Effector memory CD8-positive, alpha-beta T cell (primary cell): ENCODE results near the gene RPP21.

Source experiments
- ATAC-seq: fragments of 150-1000 bp; cut with Tn5 transposase; replicated peaks from 2 replicates; pipeline ENCODE4 v1.10.0; 2021; ENCODE audit warnings: mild to moderate bottlenecking, moderate library complexity
- DNase-seq, 3 experiments: peaks; one replicate each; pipeline ENCODE4 v3.0.0; 2021
- H3K27ac Mint-ChIP-seq, 2 donors: one replicate each; pipeline ENCODE4 v1.8.0; 2022; ENCODE audit warnings: mild to moderate bottlenecking in 2 of 2, mixed read lengths in 2 of 2, moderate library complexity in 2 of 2
- H3K27me3 Mint-ChIP-seq, 2 donors: one replicate each; pipeline ENCODE4 v1.8.0; 2022; ENCODE audit warnings: mixed read lengths in 2 of 2
- H3K36me3 Mint-ChIP-seq: one replicate; pipeline ENCODE4 v1.8.0; 2022; ENCODE audit warnings: mild to moderate bottlenecking, moderate library complexity, mixed read lengths; ENCODE audit not compliant: insufficient read depth
- H3K4me1 Mint-ChIP-seq, 2 donors: one replicate each; pipeline ENCODE4 v1.8.0; 2022; ENCODE audit warnings: low read depth in 2 of 2, mixed read lengths in 2 of 2
- H3K4me3 Mint-ChIP-seq, 2 donors: one replicate each; pipeline ENCODE4 v1.8.0; 2022; ENCODE audit warnings: mild to moderate bottlenecking in 2 of 2, mixed read lengths in 2 of 2, moderate library complexity in 2 of 2
- H3K9me3 Mint-ChIP-seq, 2 donors: one replicate each; pipeline ENCODE4 v1.8.0; 2022; ENCODE audit warnings: mixed read lengths in 2 of 2

The RPP21 gene

DNA sequence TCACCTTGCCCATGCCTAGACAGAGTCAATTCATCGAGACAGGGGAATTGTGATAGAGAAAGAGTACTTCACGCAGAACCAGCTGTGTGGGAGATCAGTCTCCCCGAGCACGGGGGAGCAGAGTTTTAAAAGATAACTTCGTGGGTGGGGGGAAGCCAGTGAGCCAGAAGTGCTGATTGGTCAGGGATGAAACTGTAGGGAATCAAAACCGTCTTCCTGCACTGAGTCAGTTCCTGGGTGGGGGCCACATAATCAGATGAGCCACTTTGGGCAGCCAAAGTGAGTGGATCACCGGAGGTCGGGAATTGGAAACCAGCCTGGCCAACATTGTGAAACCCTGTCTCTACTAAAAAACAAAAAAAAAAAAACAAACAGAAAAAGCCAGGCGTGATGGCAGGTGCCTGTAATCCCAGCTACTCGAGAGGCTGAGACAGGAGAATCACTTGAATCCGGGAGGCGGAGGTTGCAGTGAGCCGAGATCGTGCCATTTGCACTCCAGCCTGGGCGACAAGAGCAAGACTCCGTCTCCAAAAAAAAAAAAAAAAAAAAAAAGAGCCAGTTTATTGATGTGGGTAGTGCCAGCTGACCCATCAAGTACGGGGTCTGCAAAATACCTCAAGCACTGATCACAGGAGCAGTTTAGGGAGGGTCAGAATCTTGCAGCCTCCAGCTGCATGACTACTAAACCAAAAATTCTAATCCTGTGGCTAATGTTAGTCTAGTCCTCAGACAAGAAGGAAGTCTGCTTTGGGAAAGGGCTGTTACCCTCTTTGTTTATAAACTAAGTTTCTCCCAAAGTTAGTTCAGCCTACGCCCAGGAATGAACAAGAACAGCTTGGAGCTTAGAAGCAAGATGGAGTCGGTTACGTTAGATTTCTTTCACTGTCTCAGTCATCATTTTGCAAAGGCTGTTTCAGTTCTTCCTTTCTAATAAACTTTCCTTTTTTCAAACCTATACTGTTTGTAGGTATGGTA, 22.1 kb upstream of the RPP21 start:
- H3K36me3 Mint-ChIP-seq, result peaks cover 45% of the 10 kb centered on the region

DNA sequence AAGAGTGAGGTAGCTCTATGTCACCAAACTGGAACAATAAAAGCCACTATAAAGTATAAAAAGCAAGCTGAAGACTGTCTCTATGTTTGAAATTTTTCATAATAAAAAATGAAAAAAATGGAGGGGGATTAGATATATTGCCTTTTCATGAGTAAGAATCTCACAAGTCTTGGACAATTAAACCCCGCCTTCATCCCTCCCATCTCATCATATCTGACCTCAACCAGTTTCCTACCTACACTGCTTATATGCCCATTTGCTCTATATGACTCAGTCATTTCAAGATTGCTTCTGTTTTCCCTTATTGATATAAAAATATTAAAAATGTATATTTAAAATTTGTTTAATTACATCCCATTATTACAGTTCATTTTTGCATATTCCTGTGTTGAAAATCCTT, 21.1 kb upstream of the RPP21 start:
- DNase-seq (no peak), ATAC-seq (no peak)
- Mint-ChIP-seq H3K4me1 (peaks cover 54 to 70% of the 10 kb centered on the region in 2 donors), H3K9me3 (no peaks in the 10 kb centered on the region), H3K4me3 (peak overlapping the region; percentile 17 to 82), H3K27ac (peak overlapping the region in 1 of 2 donors; percentile 93), H3K36me3 (peaks cover 42% of the 10 kb centered on the region), H3K27me3 (no peaks in the 10 kb centered on the region)

More for the DNA sequence above, 22.1 kb upstream of the RPP21 start:
- DNase-seq (no peak), ATAC-seq (no peak)
- peak overlapping the region; percentile 65 to 82 for H3K4me3 Mint-ChIP-seq
- peaks cover 62 to 77% of the 10 kb centered on the region in 2 donors for H3K4me1 Mint-ChIP-seq
- H3K9me3 Mint-ChIP-seq, result no peaks in the 10 kb centered on the region
- H3K27ac Mint-ChIP-seq, result peak overlapping the region; percentile 79 to 93
- H3K27me3 Mint-ChIP-seq, result no peaks in the 10 kb centered on the region

DNA sequence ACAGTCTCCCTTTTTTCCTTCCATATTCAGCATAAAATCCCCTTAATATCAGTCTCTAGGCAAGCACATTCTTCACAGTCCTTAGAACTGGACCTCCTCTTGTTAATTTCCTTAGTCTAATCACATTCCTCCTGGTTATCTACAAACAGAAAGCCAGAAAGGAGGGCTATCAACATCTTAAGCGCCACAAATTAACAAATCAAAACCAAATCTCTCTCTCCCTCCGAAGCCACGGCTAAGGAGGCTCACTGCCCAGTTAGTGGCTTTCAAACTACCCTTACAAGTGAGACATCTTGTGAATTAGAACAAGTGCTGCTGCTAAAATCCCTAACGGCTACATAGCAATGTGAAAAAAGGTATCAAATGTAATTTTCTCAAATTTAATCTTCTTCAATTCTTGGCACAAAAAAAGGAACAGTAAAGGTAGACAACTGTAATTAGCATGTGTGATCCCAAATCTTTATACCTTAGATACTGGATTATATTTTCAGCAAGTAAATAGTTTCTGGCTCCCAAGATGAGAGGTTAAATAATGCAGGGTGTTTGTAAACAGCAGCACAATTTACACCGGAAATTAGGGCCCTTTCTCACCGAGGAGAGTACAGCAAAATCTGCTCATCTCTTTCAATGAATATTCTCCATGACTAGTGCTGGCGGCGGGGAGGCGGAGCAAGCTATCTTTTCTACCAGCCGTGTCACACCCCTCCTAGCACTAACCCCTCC, 19.6 kb upstream of the RPP21 start:
- peak in 1 of 3 experiments; percentile 82 for DNase-seq
- Mint-ChIP-seq H3K4me1 (peaks cover 46 to 59% of the 10 kb centered on the region in 2 donors), H3K36me3 (peaks cover 52% of the 10 kb centered on the region), H3K9me3 (no peaks in the 10 kb centered on the region), H3K27me3 (no peaks in the 10 kb centered on the region), H3K27ac (peak overlapping the region; percentile 97 to 99), H3K4me3 (peak overlapping the region; percentile 82 to 94)
- ATAC-seq, result no peak

DNA sequence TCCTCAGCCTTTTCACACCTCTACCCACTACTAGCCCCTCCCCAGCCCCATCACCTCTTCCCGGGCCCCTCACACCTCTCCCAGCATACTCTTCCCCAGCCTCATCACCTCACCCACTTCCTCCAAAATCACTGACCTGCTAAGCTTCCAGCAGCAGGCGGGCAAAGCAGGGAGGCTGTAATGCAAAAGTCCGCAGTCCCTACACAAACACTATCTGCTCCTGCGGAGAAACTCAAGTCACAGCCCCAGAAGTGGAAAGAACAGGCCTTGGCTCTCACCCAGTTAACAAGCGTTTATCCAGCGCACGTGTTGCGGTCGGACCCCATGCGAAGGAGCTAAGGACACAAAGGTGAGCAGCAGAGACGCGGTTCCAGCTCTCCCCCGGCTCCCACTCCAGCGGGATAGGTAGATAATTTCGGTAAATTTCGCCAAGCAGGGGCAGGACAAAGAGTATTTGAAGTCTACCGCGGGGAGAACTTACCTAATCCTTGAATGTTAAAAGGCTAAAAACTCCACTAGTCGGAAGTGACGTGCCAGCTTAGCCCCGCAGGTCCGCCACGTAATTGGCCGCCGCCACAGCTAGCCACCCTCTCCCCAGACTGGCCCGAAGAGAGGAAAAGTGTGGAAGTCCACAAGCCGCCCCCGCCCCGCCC, 19.0 kb upstream of the RPP21 start:
- ATAC-seq, result peak; percentile 65
- H3K27me3 Mint-ChIP-seq, result no peaks in the 10 kb centered on the region
- peaks cover 43 to 53% of the 10 kb centered on the region in 2 donors for H3K4me1 Mint-ChIP-seq
- no peaks in the 10 kb centered on the region for H3K9me3 Mint-ChIP-seq
- peak; percentile 68 to 86 (median 86) for DNase-seq
- H3K4me3 Mint-ChIP-seq, result peak overlapping the region; percentile 82 to 94
- peak overlapping the region; percentile 97 to 99 for H3K27ac Mint-ChIP-seq
- H3K36me3 Mint-ChIP-seq, result peaks cover 58% of the 10 kb centered on the region

DNA sequence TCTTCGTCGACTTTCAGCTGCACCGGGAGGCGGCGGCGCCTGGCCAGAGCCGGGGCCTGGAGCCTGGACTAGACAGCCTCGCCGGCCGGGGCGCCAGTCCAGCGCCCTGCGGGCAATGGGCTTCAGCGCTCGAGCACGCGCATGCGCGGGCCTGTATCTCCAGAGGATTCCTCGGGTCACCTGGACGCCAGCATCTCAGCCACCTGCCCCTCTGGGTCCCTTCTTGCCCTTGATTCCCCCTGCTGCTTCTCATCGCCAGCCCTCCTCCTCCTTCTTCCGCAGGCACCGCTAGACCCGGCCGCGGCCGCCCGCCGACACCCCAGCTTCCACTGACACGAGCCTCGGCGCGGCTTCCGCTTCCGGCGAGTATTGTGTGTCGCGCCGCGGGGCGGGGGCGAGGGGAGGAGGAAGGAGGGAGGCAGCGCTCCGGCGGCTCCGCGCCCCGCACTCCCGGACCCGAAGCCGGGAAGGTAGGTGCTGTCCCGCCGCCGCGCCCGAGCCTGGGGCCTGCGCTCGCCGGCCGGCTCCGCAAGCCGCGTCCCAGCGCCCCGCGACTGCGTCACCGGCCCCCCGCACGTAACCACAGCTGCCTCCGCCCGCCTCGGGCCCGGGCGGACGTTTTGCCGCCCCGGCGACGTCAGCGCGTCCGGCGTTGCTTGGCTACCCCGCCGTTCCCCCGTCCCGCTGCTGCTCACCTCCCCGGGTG, 18.3 kb upstream of the RPP21 start, which contains the start of gene TRIM39:
TSS of gene TRIM39 (plus strand) at position 402 of the 706 bp plus-strand sequence. CDS start 2,391 bp downstream, outside the sequence.
- peaks cover 64% of the 10 kb centered on the region for H3K36me3 Mint-ChIP-seq
- peak within 1 kb of the TSS; percentile 82 to 94 for H3K4me3 Mint-ChIP-seq
- peak within 1 kb of the TSS; percentile 97 to 99 for H3K27ac Mint-ChIP-seq
- ATAC-seq (peak; percentile 60), DNase-seq (peak; percentile 87 to 88 (median 88))
- no peaks in the 10 kb centered on the region for H3K9me3 Mint-ChIP-seq
- no peaks in the 10 kb centered on the region for H3K27me3 Mint-ChIP-seq
- peaks cover 41 to 48% of the 10 kb centered on the region in 2 donors for H3K4me1 Mint-ChIP-seq

DNA sequence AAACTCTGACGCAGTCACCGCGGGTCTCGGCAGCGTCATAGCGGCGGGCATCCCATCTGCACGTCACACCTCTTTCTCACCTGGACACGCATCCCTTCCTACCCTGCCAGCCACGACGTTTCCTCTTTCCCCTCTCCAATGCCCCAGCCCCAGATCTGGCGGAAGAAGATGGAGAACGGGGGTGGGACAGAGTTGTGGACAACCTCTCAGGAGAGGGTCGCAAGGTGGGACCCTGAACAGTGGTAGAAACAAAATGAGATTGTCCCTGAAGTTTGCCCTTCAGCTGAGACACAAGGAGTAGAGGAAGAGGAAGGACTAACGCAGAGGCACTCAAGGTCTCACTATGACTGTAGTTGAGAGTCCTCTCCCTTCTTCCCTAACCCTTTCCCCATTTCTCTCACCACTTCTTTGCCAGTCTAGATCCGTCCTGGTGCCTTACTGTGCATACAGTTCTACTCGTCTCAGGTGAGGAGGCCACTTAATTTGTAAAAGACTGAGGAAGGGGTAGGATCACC, 17.7 kb upstream of the RPP21 start:
- ATAC-seq, result no peak
- H3K9me3 Mint-ChIP-seq, result no peaks in the 10 kb centered on the region
- peaks cover 38 to 42% of the 10 kb centered on the region in 2 donors for H3K4me1 Mint-ChIP-seq
- H3K36me3 Mint-ChIP-seq, result peaks cover 64% of the 10 kb centered on the region
- H3K27me3 Mint-ChIP-seq, result no peaks in the 10 kb centered on the region
- peak overlapping the region; percentile 82 to 94 for H3K4me3 Mint-ChIP-seq
- H3K27ac Mint-ChIP-seq, result peak overlapping the region; percentile 97 to 99
- DNase-seq, result no peak

DNA sequence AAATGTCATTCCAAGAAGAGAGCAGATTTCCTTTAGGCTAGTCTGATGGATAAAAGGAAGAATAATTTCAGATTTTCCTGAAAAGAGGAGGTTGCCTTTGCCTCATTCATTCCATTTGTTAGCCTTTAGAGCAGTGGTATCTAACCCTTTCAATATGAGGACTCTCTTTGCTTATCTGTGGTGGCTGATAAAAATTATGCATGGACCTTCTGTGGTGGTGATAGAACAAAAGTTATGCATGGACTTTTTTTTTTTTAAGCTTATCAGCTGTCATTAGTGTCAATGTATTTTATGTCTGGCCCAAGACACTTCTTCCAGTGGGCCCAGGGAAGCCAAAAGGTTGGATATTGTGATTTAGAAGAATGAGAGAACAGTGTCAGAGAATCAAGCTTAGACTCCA, 16.6 kb upstream of the RPP21 start:
- Mint-ChIP-seq H3K4me1 (peaks cover 31 to 32% of the 10 kb centered on the region in 2 donors), H3K36me3 (peaks cover 67% of the 10 kb centered on the region), H3K27me3 (no peaks in the 10 kb centered on the region), H3K9me3 (no peaks in the 10 kb centered on the region), H3K27ac (peak overlapping the region; percentile 97 to 99), H3K4me3 (peak overlapping the region in 1 of 2 donors; percentile 82)
- ATAC-seq, result no peak
- no peak for DNase-seq

DNA sequence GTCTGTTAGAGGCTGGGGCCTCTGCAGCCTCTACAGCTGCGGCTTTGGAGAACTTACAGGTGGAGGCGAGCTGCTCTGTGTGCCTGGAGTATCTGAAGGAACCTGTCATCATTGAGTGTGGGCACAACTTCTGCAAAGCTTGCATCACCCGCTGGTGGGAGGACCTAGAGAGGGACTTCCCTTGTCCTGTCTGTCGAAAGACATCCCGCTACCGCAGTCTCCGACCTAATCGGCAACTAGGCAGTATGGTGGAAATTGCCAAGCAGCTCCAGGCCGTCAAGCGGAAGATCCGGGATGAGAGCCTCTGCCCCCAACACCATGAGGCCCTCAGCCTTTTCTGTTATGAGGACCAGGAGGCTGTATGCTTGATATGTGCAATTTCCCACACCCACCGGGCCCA, 15.6 kb upstream of the RPP21 start:
- DNase-seq (no peak), ATAC-seq (no peak)
- peak overlapping the region in 1 of 2 donors; percentile 22 for H3K27ac Mint-ChIP-seq
- H3K36me3 Mint-ChIP-seq, result peaks cover 72% of the 10 kb centered on the region
- H3K9me3 Mint-ChIP-seq, result no peaks in the 10 kb centered on the region
- H3K4me1 Mint-ChIP-seq, result peaks cover 25 to 26% of the 10 kb centered on the region in 2 donors
- no peak overlapping the region for H3K4me3 Mint-ChIP-seq
- H3K27me3 Mint-ChIP-seq, result no peaks in the 10 kb centered on the region

DNA sequence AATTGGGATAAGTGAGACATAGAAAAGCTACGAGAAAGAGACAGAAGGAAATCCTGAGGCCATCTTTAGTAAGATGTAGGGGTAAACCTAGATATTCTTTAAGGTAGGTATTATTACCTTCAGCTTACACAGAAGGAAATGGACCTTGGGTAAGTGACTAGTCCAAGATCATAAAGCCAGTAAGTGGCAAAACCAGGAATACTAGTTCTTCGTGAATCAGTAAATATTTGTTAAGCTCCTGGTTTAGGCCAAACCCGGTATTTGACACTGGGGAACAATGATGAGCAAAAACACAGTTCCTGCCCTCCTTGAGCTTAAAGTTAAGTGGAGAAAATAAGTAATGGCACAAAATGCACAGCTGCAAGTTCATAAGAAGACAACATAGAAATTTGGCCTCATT, 13.0 kb upstream of the RPP21 start:
- Mint-ChIP-seq H3K27ac (no peak overlapping the region), H3K36me3 (peaks cover 71% of the 10 kb centered on the region), H3K4me1 (peaks cover 8 to 9% of the 10 kb centered on the region in 2 donors), H3K9me3 (no peaks in the 10 kb centered on the region), H3K4me3 (no peak overlapping the region), H3K27me3 (no peaks in the 10 kb centered on the region)
- no peak for ATAC-seq
- no peak for DNase-seq

DNA sequence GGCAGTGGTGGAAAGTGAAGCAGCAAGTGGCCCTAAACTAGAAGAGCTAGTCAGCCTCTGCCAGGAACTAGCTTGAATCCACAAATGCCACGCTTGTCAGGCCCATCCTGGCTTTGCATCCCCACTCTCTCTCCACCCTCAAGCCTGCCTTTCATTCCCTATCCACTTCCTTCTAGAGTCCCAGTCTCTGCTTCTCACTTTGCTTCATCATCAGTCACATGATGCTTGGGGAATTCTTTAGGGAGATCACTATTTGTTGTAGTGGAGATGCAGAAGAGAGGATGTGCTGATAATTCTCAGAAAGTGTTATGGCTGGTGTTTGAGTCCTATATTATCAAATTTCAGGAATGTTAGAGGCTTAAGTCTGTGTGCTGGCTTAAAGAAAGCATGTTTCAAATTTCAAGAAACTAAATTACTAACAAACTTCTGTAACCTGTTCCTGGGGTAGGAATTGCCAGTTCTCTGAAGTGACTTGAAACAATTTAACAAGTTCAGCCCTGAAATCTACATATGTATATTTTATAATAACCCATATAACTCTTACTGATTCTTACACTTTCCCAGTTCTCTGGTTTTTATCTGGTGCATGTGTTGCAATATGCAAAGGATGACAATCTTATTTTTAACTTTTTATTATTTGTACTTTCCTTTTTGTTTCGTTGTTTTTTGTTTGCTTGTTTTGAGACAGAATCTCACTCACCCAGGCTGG, 10.7 kb upstream of the RPP21 start:
- Mint-ChIP-seq H3K36me3 (peaks cover 77% of the 10 kb centered on the region), H3K4me1 (no peaks in the 10 kb centered on the region), H3K9me3 (no peaks in the 10 kb centered on the region), H3K4me3 (no peak overlapping the region), H3K27me3 (no peaks in the 10 kb centered on the region), H3K27ac (peak overlapping the region in 1 of 2 donors; percentile 6)
- DNase-seq, result no peak
- ATAC-seq, result no peak

DNA sequence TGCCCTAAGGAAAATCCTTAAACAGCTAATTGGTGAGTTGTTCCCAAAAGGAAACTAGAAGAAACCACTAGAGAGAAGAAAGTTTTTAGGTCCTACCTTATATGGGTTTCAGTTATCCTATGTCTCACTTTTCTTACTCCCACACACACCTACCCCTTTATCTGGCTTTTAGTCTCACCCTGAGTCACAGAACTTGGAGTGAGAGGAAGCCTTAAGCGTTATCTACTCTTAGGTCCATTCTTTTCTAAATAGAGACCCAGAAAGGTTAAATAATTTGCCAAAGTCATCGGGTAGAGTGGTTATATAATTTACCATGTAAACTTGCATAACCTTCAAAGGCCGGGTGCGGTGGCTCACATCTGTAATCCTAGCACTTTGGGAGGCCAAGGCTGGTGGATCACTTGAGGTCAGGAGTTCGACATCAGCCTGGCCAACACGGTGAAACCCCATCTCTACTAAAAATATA, 4.3 kb upstream of the RPP21 start:
- Mint-ChIP-seq H3K27ac (no peak overlapping the region), H3K4me1 (peaks cover 1 to 4% of the 10 kb centered on the region in 2 donors), H3K27me3 (no peaks in the 10 kb centered on the region), H3K9me3 (no peaks in the 10 kb centered on the region), H3K4me3 (no peak overlapping the region), H3K36me3 (peaks cover 41% of the 10 kb centered on the region)
- ATAC-seq (no peak), DNase-seq (no peak)

DNA sequence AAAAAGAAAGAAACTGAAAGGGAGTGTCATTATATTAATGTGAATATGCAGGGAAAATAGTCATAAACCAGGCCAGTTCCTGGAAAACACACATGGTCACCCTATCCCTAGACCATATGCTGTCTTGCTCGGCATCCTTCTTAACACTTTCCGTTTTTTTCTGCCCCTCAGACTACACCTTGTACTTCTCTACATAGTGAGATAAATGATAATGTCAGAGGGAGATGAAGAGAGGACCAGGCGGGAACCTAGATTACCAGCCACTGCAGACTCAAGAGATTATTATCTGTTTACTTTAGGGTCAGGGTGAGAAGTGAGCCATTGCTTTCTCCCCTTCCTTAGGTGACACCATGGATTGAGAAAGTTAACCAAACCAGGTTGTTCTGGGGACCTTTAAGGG, 3.7 kb upstream of the RPP21 start:
- Mint-ChIP-seq H3K9me3 (no peaks in the 10 kb centered on the region), H3K27ac (no peak overlapping the region), H3K36me3 (peaks cover 36% of the 10 kb centered on the region)

More for the DNA sequence above, 3.7 kb upstream of the RPP21 start:
- H3K4me1 Mint-ChIP-seq, result peaks cover 6 to 8% of the 10 kb centered on the region in 2 donors
- H3K27me3 Mint-ChIP-seq, result no peaks in the 10 kb centered on the region
- no peak for ATAC-seq
- no peak overlapping the region for H3K4me3 Mint-ChIP-seq
- DNase-seq, result no peak
